Measurements from ENCODE around the gene SIPA1L3. TPM values are rescaled to one million over a fixed set of nuclear protein-coding genes. Genes with fewer than 3 reads are reported as not detected.

Gene SIPA1L3
- polyA plus RNA-seq, 1 of the 3 experiments (the other 2 are of a cell fraction) = 11.6 TPM

DNA sequence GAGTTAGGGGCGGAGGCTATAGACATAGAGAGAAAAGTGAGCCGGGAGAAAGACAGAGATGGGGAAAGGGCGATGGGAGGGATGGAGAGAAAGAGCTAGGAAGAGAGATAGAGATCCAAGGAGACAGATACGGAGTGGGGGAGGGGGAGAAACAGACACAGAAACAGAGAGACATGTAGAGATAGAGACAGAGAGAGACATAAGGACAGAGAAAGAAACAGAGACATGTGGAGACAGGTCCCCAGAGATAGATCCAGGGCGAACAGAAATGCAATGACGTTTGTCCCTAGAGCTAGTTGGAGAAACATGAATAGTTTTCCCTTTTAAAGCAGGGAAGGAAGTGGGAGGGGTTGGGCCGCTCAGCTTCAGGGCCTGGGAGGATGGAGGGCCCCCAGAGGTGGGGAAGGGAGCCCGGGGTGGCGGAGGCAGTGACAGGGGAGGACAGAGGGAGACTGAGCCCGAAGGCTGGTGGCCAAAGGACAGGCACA, 344.6 kb downstream of the SIPA1L3 start:
- CTCF ChIA-PET = interaction anchor here (1.4 to 5.7 kb wide), 6 partner anchors 7 to 349 kb away, joined by 3 to 41 read pairs (median 10); partner anchors contain the start of gene CATSPERG
- Histone ChIP-seq H3K27ac (ENCODE audit: low read depth in 2 of 2, low read length in 1 of 2) (no peak overlapping the region), H3K4me3 (ENCODE audit: low read depth in 2 of 2, low read length in 1 of 2) (no peak overlapping the region), H2AFZ (ENCODE audit: low read depth) (no peak overlapping the region), H3K4me2 (no peak overlapping the region), H3K36me3 (replicated peaks in 1 of 2; ENCODE audit: control insufficient read depth in 1 of 2, insufficient read depth in 2 of 2, low read length in 1 of 2) (no peaks in the 10 kb centered on the region), H3K4me1 (ENCODE audit: control insufficient read depth in 1 of 2, insufficient read depth in 2 of 2, low read depth in 1 of 2, low read length in 1 of 2) (peaks cover 0 to 16% of the 10 kb centered on the region in 2 experiments; a peak in 2 of 4 replicates), H3K9ac (no peak overlapping the region), H3K9me2 (no peaks in the 10 kb centered on the region), H4K20me1 (ENCODE audit: insufficient read depth) (no peaks in the 10 kb centered on the region), H3K79me2 (ENCODE audit: insufficient read depth) (no peaks in the 10 kb centered on the region), H3F3A (replicated peaks; ENCODE audit: insufficient read depth) (no peaks in the 10 kb centered on the region), H3K27me3 (ENCODE audit: insufficient read depth) (peaks cover 3% of the 10 kb centered on the region; the same call in 1 of the 2 replicates), H3K9me3 (no peaks in the 10 kb centered on the region)
- WGBS (ENCODE audit: low lambda C conversion rate) = 75% methylated on average over 10 of the region's 10 CpGs
- POLR2A ChIA-PET = interaction anchor here (0.6 kb wide), 1 partner anchor 18 kb away, joined by 4 read pairs; no protein-coding TSS in a partner anchor
- DNase-seq = no peak
- no peak for TF ChIP-seq RFX5 (IDR thresholded peaks at IDR 0.05; ENCODE audit: low read length)
- TF ChIP-seq TEAD4 (IDR thresholded peaks at IDR 0.05; ENCODE audit: borderline replicate concordance, insufficient read depth) = no peak
- TF ChIP-seq, protein P1, sequence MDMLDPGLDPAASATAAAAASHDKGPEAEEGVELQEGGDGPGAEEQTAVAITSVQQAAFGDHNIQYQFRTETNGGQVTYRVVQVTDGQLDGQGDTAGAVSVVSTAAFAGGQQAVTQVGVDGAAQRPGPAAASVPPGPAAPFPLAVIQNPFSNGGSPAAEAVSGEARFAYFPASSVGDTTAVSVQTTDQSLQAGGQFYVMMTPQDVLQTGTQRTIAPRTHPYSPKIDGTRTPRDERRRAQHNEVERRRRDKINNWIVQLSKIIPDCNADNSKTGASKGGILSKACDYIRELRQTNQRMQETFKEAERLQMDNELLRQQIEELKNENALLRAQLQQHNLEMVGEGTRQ (IDR thresholded peaks at IDR 0.05; ENCODE audit: borderline replicate concordance, low read depth, low read length) = no peak
- TF ChIP-seq SMC3 (IDR thresholded peaks at IDR 0.05; ENCODE audit: low read depth, low read length) = no peak
- TF ChIP-seq CHD2 (IDR thresholded peaks at IDR 0.05; ENCODE audit: low read length, partially characterized antibody) = no peak
- no peak for TF ChIP-seq MEF2A (IDR thresholded peaks at IDR 0.05; ENCODE audit: borderline replicate concordance, low read depth)
- TF ChIP-seq FOXJ3 (CRISPR knock-in tag; IDR thresholded peaks at IDR 0.05) = no peak
- no peak for TF ChIP-seq EZH2phosphoT487 (IDR thresholded peaks at IDR 0.05; ENCODE audit: borderline replicate concordance, low read depth)
- TF ChIP-seq JUND (IDR thresholded peaks at IDR 0.05) = no peak
- no peak for TF ChIP-seq GABPA (IDR thresholded peaks at IDR 0.05; ENCODE audit: low read depth)
- no peak for TF ChIP-seq RCOR1 (IDR thresholded peaks at IDR 0.05; ENCODE audit: low read length)
- no peak for TF ChIP-seq FOSL2 (IDR thresholded peaks at IDR 0.05; ENCODE audit: borderline replicate concordance, low read depth)
- no peak for TF ChIP-seq YY1 (IDR thresholded peaks at IDR 0.05; ENCODE audit: low read depth)

DNA sequence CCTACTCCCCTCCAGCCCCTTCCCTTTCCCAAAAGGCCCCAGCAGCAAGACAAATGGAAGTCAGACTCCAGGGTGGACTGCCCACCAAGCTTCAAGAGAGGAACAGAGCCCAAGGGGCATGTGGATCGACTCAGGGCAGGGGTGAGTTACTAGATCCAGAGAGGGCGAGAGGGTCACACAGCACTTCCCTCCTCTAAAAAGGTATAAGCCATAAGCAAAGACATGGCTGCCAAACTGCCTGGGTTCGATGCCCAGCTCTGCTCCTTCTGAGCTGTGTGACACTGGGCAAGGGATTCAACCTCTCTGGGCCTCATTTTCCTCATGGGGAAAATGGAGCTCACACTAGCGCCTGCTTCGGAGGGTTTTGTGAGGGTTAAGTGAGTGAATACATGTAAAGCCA, 345.4 kb downstream of the SIPA1L3 start:
- Histone ChIP-seq H2AFZ (ENCODE audit: low read depth) (no peak overlapping the region), H3K36me3 (replicated peaks in 1 of 2; ENCODE audit: control insufficient read depth in 1 of 2, insufficient read depth in 2 of 2, low read length in 1 of 2) (no peaks in the 10 kb centered on the region), H3K79me2 (ENCODE audit: insufficient read depth) (no peaks in the 10 kb centered on the region), H3K4me3 (ENCODE audit: low read depth in 2 of 2, low read length in 1 of 2) (no peak overlapping the region), H3K9ac (no peak overlapping the region), H4K20me1 (ENCODE audit: insufficient read depth) (no peaks in the 10 kb centered on the region), H3K27ac (ENCODE audit: low read depth in 2 of 2, low read length in 1 of 2) (no peak overlapping the region), H3K4me1 (ENCODE audit: control insufficient read depth in 1 of 2, insufficient read depth in 2 of 2, low read depth in 1 of 2, low read length in 1 of 2) (peaks cover 0 to 16% of the 10 kb centered on the region in 2 experiments; a peak in 2 of 4 replicates), H3K4me2 (no peak overlapping the region), H3K9me2 (no peaks in the 10 kb centered on the region), H3K27me3 (ENCODE audit: insufficient read depth) (peaks cover 9% of the 10 kb centered on the region), H3F3A (replicated peaks; ENCODE audit: insufficient read depth) (no peaks in the 10 kb centered on the region), H3K9me3 (no peaks in the 10 kb centered on the region)
- no peak for DNase-seq
- TF ChIP-seq, protein P2, sequence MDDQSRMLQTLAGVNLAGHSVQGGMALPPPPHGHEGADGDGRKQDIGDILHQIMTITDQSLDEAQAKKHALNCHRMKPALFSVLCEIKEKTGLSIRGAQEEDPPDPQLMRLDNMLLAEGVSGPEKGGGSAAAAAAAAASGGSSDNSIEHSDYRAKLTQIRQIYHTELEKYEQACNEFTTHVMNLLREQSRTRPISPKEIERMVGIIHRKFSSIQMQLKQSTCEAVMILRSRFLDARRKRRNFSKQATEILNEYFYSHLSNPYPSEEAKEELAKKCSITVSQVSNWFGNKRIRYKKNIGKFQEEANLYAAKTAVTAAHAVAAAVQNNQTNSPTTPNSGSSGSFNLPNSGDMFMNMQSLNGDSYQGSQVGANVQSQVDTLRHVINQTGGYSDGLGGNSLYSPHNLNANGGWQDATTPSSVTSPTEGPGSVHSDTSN (IDR thresholded peaks at IDR 0.05) = no peak
- no peak for TF ChIP-seq SMC3 (IDR thresholded peaks at IDR 0.05; ENCODE audit: low read depth, low read length)
- TF ChIP-seq EZH2phosphoT487 (IDR thresholded peaks at IDR 0.05; ENCODE audit: borderline replicate concordance, low read depth) = no peak
- TF ChIP-seq, protein P3, sequence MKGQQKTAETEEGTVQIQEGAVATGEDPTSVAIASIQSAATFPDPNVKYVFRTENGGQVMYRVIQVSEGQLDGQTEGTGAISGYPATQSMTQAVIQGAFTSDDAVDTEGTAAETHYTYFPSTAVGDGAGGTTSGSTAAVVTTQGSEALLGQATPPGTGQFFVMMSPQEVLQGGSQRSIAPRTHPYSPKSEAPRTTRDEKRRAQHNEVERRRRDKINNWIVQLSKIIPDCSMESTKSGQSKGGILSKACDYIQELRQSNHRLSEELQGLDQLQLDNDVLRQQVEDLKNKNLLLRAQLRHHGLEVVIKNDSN (IDR thresholded peaks at IDR 0.05; ENCODE audit: borderline replicate concordance, low read depth) = no peak
- TF ChIP-seq TAF1 (IDR thresholded peaks at IDR 0.05; ENCODE audit: borderline replicate concordance, low read depth, low read length) = no peak
- ChIA-PET POLR2A (no interaction called here), CTCF (interaction anchor here (0.6 to 5.7 kb wide), 7 partner anchors 8 to 110 kb away, joined by 3 to 41 read pairs (median 8); partner anchors contain the start of gene CATSPERG)
- 90% methylated on average over 5 of the region's 5 CpGs for WGBS (ENCODE audit: low lambda C conversion rate)

Data from SK-N-SH (cell line).